Cardiac septum (tissue), 1 donor: Measurements from ENCODE around the gene TBCK. TPM values are rescaled to one million over a fixed set of nuclear protein-coding genes. Genes with fewer than 3 reads are reported as not detected.

Source experiments
- DNase-seq: peaks from one replicate; pipeline ENCODE4 v3.0.0-alpha.2; 2020; ENCODE audit warnings: low spot score
- intact Hi-C: fragments of 100-400 bp; cut with DNase I; formaldehyde crosslinking; loops from one replicate; pipeline ENCODE4 v1.14.0; 2022
- total RNA-seq: library from RNA; stranded (reverse); fragmentation: NEBNext Ultra II Directional; extraction: Animal tissue kit (Norgen Biotek cat#: 25700); gene quantifications from one replicate; pipeline ENCODE4 v1.2.1, GENCODE V29; 2021
- donor health status: DM: no; HTN: no; CAD: no.

Gene TBCK
- total RNA-seq, 1 donor from 2014 or later: 23.7 TPM

- DNase-seq: no peak
- intact Hi-C loops: no loop called here
Measured at GRCh38 chr4:106080376-106080775, 235.6 kb downstream of the TBCK start.

- no peak for DNase-seq
- intact Hi-C loops: no loop called here
Measured at GRCh38 chr4:106079616-106080015, 236.4 kb downstream of the TBCK start.

- no peak for DNase-seq
- intact Hi-C loops: no loop called here
Measured at GRCh38 chr4:106065018-106065417, 251.0 kb downstream of the TBCK start.

GRCh38 chr4:106063009-106063408 is 253.0 kb downstream of the TBCK start:
- DNase-seq: no peak
- intact Hi-C loops: no loop called here

- no peak for DNase-seq
- intact Hi-C loops: no loop called here
Measured at GRCh38 chr4:106062452-106062875, 253.5 kb downstream of the TBCK start.

GRCh38 chr4:106058921-106059320 is 257.1 kb downstream of the TBCK start:
- intact Hi-C loops: no loop called here
- no peak for DNase-seq

- no peak for DNase-seq
- intact Hi-C loops: no loop called here
Measured at GRCh38 chr4:106056914-106057313, 259.1 kb downstream of the TBCK start.

- DNase-seq: no peak
- intact Hi-C loops: no loop called here
Measured at GRCh38 chr4:106051514-106051913, 264.5 kb downstream of the TBCK start.

- intact Hi-C loops: no loop called here
Measured at GRCh38 chr4:106049490-106049889, 266.5 kb downstream of the TBCK start.

GRCh38 chr4:106048250-106048971 is 267.6 kb downstream of the TBCK start:
- intact Hi-C loops: no loop called here

More at GRCh38 chr4:106049490-106049889, 266.5 kb downstream of the TBCK start:
- no peak for DNase-seq

GRCh38 chr4:106046083-106046482 is 269.9 kb downstream of the TBCK start:
- DNase-seq: no peak
- intact Hi-C loops: no loop called here

More at GRCh38 chr4:106048250-106048971, 267.6 kb downstream of the TBCK start:
- no peak for DNase-seq

- intact Hi-C loops: no loop called here
- DNase-seq: no peak
Measured at GRCh38 chr4:106041294-106042002, 274.6 kb downstream of the TBCK start.

- no peak for DNase-seq
- intact Hi-C loops: no loop called here
Measured at GRCh38 chr4:106039796-106040195, 276.2 kb downstream of the TBCK start.

- intact Hi-C loops: no loop called here
Measured at GRCh38 chr4:106038908-106039307, 277.1 kb downstream of the TBCK start.

GRCh38 chr4:106038012-106038411 is 278.0 kb downstream of the TBCK start:
- intact Hi-C loops: no loop called here
- no peak for DNase-seq

More at GRCh38 chr4:106038908-106039307, 277.1 kb downstream of the TBCK start:
- DNase-seq: no peak

GRCh38 chr4:106036848-106037247 is 279.2 kb downstream of the TBCK start:
- intact Hi-C loops: no loop called here

GRCh38 chr4:106036334-106036733 is 279.7 kb downstream of the TBCK start:
- no peak for DNase-seq
- intact Hi-C loops: no loop called here

More at GRCh38 chr4:106036848-106037247, 279.2 kb downstream of the TBCK start:
- DNase-seq: no peak

GRCh38 chr4:106035204-106035603 is 280.8 kb downstream of the TBCK start:
- intact Hi-C loops: no loop called here
- DNase-seq: no peak

- no peak for DNase-seq
- intact Hi-C loops: no loop called here
Measured at GRCh38 chr4:106034751-106035150, 281.3 kb downstream of the TBCK start.

GRCh38 chr4:106034220-106034619 is 281.8 kb downstream of the TBCK start:
- DNase-seq: no peak
- intact Hi-C loops: no loop called here

- intact Hi-C loops: no loop called here
- no peak for DNase-seq
Measured at GRCh38 chr4:106033469-106033868, 282.5 kb downstream of the TBCK start.
